Upper lobe of right lung (tissue), 1 donor: ENCODE results near the gene RPSA. TPM values are rescaled to one million over a fixed set of nuclear protein-coding genes. Genes with fewer than 3 reads are reported as not detected.

Source experiments
- ATAC-seq: fragments of 200-7000 bp; cut with Tn5 transposase; one replicate; pipeline ENCODE4 v1.9.1; 2020; ENCODE audit warnings: mild to moderate bottlenecking, moderate library complexity
- DNase-seq: peaks from one replicate; pipeline ENCODE4 v3.0.0-alpha.2; 2020
- H3K27ac ChIP-seq: fragments of 200-600 bp; one replicate; pipeline ENCODE4 v1.8.0; 2022
- H3K27me3 ChIP-seq: fragments of 200-600 bp; one replicate; pipeline ENCODE4 v1.8.0; 2022; ENCODE audit warnings: mild to moderate bottlenecking
- H3K36me3 ChIP-seq: fragments of 200-600 bp; one replicate; pipeline ENCODE4 v1.8.0; 2022
- H3K4me1 ChIP-seq: fragments of 200-600 bp; one replicate; pipeline ENCODE4 v1.8.0; 2022
- H3K4me3 ChIP-seq: fragments of 200-600 bp; one replicate; pipeline ENCODE4 v1.8.0; 2022; ENCODE audit warnings: mild to moderate bottlenecking
- H3K9me3 ChIP-seq: fragments of 200-600 bp; one replicate; pipeline ENCODE4 v1.8.0; 2022
- intact Hi-C: fragments of 100-400 bp; cut with DNase I; formaldehyde crosslinking; loops from one replicate; pipeline ENCODE4 v1.11.0; 2022
- total RNA-seq: library from RNA; stranded (reverse); fragmentation: NEBNext Ultra II Directional; extraction: Animal tissue kit (Norgen Biotek cat#: 25700); gene quantifications from one replicate; pipeline ENCODE4 v1.2.1, GENCODE V29; 2021
- TF ChIP-seq, protein P1 (sequence below): fragments of 200-600 bp; IDR thresholded peaks from one replicate; pipeline ENCODE4 v1.8.0; 2022; ENCODE audit warnings: antibody characterized with exemption
- donor health status: DM: no; HTN: yes; CAD: no; lungs with severe emphysema.

Gene RPSA
- total RNA-seq, 1 donor from 2014 or later, result 732 TPM

- Histone ChIP-seq H3K36me3 (no peaks in the 10 kb centered on the region), H3K9me3 (no peaks in the 10 kb centered on the region), H3K27me3 (no peaks in the 10 kb centered on the region), H3K4me1 (peaks cover 9% of the 10 kb centered on the region), H3K27ac (no peak overlapping the region), H3K4me3 (no peak overlapping the region)
- intact Hi-C loops, result no loop called here
- ATAC-seq (no peak), DNase-seq (no peak)
- TF ChIP-seq, protein P1, sequence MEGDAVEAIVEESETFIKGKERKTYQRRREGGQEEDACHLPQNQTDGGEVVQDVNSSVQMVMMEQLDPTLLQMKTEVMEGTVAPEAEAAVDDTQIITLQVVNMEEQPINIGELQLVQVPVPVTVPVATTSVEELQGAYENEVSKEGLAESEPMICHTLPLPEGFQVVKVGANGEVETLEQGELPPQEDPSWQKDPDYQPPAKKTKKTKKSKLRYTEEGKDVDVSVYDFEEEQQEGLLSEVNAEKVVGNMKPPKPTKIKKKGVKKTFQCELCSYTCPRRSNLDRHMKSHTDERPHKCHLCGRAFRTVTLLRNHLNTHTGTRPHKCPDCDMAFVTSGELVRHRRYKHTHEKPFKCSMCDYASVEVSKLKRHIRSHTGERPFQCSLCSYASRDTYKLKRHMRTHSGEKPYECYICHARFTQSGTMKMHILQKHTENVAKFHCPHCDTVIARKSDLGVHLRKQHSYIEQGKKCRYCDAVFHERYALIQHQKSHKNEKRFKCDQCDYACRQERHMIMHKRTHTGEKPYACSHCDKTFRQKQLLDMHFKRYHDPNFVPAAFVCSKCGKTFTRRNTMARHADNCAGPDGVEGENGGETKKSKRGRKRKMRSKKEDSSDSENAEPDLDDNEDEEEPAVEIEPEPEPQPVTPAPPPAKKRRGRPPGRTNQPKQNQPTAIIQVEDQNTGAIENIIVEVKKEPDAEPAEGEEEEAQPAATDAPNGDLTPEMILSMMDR, result no peak
These were observed 25.8 kb downstream of the RPSA start for GRCh38 chr3:39432342-39432741.

DNA sequence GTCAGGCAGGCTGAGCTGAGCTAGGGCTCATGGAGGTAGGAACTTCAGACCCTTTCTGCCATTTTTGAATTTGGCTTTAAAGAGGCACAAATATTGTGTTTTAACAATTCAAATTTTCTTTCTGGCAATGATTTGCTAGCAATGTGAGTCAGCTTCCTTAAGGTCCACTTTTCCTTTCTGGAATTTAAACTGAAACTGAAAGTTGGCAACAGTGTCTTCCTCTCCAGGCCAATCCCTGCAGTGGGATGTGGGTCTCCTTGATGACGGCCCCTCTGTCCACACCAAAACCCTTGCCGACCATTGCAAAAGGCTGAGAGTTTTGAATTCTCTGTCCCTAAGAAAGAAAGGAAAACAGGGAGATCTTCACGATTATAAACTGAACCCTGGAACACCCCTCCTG is 27.1 kb downstream of the RPSA start:
- ATAC-seq (peak; percentile 30), DNase-seq (no peak)
- Histone ChIP-seq H3K9me3 (no peaks in the 10 kb centered on the region), H3K27me3 (no peaks in the 10 kb centered on the region), H3K27ac (no peak overlapping the region), H3K4me1 (peaks cover 9% of the 10 kb centered on the region), H3K4me3 (no peak overlapping the region), H3K36me3 (no peaks in the 10 kb centered on the region)
- TF ChIP-seq, protein P1, result no peak
- intact Hi-C loops, result no loop called here

GRCh38 chr3:39434574-39434973 is 28.1 kb downstream of the RPSA start:
- TF ChIP-seq, protein P1, result no peak
- DNase-seq (no peak), ATAC-seq (peak; percentile 27)
- no peaks in the 10 kb centered on the region for H3K36me3 ChIP-seq
- H3K4me3 ChIP-seq, result no peak overlapping the region
- H3K9me3 ChIP-seq, result no peaks in the 10 kb centered on the region
- no peaks in the 10 kb centered on the region for H3K27me3 ChIP-seq
- peaks cover 9% of the 10 kb centered on the region for H3K4me1 ChIP-seq
- H3K27ac ChIP-seq, result no peak overlapping the region
- intact Hi-C loops, result no loop called here

DNA sequence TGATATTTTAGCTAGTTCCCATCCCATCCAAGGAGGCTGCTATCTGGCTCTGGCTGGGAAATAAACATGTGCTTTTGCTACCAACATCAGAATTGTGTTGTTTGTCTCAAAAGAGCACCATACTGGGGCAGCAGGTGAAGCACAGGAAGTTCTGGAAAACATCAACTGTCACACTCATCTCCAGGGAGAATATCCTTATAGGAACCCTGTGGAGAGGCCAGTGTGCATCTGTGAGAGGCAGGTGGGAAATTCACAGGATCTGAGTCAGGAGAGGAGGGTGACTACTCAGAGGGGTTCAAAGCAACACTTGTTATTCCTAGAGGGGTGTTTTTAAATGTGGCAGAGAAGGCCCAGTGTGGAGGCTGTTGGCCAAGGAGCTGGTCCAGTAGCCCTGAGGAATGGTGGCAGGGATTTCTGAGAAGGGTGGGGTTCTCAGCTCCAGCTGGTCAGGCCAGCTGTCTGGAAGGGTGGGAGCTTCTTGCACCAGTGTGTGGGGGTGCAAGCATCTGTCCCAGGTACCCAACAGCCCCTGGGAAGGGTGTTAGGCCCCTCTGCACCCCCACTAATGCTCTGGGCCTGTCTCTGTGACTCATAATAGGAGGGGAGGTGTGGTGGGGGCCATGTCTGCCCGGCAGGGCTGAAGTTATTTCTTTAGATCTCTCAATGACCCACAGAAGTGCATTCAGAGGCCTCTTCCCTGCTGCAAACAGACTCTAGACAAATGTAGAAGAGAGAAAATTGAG is 28.7 kb downstream of the RPSA start:
- Histone ChIP-seq H3K27ac (no peak overlapping the region), H3K4me1 (peaks cover 9% of the 10 kb centered on the region), H3K9me3 (no peaks in the 10 kb centered on the region), H3K4me3 (no peak overlapping the region), H3K36me3 (no peaks in the 10 kb centered on the region), H3K27me3 (no peaks in the 10 kb centered on the region)
- TF ChIP-seq, protein P1, result no peak
- DNase-seq (no peak), ATAC-seq (no peak)
- intact Hi-C loops, result no loop called here

DNA sequence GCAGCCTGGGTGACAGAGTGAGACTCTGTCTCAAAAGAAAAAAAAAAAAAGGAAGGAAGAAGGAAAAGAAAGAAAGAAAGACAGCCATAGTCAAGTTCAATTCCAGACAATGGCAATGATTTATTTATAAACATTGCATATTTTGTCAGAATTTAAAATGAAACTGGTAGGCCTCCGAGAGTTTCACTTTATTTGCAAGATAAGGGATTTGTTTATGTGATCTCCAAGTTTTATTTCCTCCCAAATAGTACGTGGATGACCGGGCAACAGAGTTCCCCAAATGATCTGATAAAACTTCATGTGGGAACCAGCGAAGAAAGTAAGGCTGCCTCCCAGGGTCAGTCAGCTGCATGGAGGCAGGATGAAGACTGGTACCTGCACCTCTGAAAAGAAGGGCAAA is 32.4 kb downstream of the RPSA start:
- Histone ChIP-seq H3K4me1 (peaks cover under 1% of the 10 kb centered on the region), H3K9me3 (no peaks in the 10 kb centered on the region), H3K4me3 (no peak overlapping the region), H3K36me3 (no peaks in the 10 kb centered on the region), H3K27ac (no peak overlapping the region), H3K27me3 (no peaks in the 10 kb centered on the region)
- ATAC-seq, result no peak
- intact Hi-C loops, result no loop called here
- TF ChIP-seq, protein P1, result no peak
- no peak for DNase-seq
